Right ventricle myocardium inferior (tissue), 1 donor: Measurements from ENCODE around the gene MAGIX. TPM values are rescaled to one million over a fixed set of nuclear protein-coding genes. Genes with fewer than 3 reads are reported as not detected.

Experiments
- ATAC-seq: fragments of 200-7000 bp; cut with Tn5 transposase; one replicate; pipeline ENCODE4 v1.9.1; 2020; ENCODE audit warnings: mild to moderate bottlenecking, moderate library complexity
- DNase-seq: peaks from one replicate; pipeline ENCODE4 v3.0.0; 2021; ENCODE audit errors: missing footprints
- intact Hi-C: fragments of 100-400 bp; cut with DNase I; formaldehyde crosslinking; loops from one replicate; pipeline ENCODE4 v1.11.0; 2022
- total RNA-seq: library from RNA; stranded (reverse); fragmentation: NEBNext Ultra II Directional; extraction: Animal tissue kit (Norgen Biotek cat#: 25700); gene quantifications from one replicate; pipeline ENCODE4 v1.2.1, GENCODE V29; 2021
- donor health status: DM: no; HTN: yes; CAD: no; lungs with severe emphysema.

Gene MAGIX
- total RNA-seq, 1 donor from 2014 or later: 4.3 TPM

DNA sequence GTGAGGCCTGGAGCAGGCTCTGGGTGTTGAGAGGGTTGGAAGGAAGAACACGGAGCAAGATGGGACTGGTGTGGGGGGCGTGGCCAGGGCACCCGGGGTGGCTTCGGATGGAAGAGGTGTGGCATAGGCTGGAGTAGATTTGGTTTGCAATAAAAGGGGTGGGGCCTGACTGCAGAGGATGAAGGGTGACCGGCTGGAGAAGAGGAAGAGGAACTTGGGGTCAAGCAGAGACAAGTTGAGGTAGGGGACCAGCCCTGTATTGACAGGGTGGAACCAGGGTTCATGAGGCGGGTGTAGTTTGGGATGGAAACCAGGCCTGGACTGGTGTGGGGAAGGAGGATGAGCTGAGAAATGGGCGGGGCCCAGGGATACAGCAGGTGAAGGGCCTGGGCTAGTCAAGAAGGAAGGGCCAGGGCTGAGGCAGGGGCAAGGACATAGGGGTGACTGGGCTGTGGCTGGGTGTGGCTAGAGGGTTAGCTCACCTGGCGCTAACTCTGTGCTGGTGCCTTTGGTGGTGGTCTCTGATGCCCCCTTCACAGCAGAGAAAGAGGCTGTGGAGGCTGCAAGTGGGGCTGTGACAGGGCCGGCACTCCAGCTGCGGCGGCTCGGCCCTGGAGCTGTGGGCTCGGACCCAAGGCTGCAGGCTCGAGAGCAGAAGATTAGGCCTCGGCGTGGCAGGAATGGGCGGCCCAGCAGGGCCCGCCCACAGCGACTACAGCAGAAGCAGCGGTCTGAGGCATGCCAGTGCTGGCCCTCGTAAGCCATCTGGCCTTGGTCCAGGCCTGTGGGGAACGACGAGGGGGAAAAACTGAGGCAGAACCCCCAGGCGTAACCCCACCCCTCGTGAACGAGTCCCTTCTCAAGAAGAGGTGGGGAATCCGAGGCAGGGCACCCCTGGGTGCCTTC lies 14.1 kb downstream of the MAGIX start:
- no peak for DNase-seq
- ATAC-seq: no peak
- intact Hi-C loops: no loop called here

DNA sequence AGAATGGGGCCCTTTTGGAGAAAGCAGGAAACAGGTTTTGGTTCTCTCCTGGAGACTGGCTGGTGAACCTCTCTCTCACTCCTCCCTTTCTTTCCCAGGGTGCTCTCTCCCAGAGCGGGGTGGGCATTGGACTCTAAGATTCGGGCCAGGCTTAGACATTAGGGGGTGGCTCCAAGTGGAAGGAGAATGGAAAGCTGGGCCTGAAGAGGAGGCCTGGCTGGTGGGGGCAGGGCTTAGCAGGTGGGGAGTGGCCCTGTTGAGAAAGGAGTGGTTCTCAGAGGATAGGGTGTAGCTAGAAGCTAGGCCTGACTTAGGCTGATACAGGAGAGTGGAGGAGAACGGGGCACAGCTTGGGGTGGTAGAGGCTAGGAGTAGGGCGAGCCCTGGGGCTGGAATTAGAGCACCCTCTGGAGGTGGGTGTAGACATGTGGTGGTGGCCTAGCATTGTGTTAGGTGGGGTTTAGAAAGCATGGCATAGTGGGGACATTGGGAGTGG lies 14.8 kb downstream of the MAGIX start:
- intact Hi-C loops: no loop called here
- DNase-seq (no peak), ATAC-seq (no peak)

DNA sequence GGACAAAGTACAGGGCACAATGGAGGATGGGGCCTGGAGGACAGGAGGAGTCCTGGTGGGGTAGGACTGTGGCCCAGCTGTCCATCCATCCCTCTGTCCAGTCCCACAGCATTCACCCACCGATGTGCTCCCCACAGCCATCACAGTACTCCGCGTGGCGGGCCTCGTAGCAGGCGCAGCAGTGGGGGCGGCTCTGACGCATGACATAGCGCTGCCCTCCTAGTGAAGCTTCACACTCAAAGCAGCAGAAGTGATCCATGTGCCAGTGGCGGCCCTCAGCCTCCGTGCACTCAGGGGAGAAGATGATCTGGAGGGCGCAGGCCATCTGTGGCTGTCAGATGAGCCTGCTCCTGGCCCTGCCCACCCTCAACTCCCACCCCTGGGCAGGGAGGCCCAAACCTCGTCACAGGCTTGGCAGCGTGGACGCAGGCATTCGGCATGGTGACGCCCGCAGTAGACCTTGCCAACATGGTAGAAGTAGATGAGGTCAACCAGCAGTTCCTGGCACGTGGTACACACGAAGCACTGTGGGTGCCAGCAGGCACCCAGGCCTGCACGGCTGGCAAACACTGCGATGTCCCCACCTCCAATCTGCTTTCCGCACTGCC lies 15.4 kb downstream of the MAGIX start:
- no peak for ATAC-seq
- intact Hi-C loops: no loop called here
- no peak for DNase-seq

GRCh38 chrX:49178537-49178936 lies 16.0 kb downstream of the MAGIX start:
- no peak for ATAC-seq
- intact Hi-C loops: no loop called here
- DNase-seq: no peak

- intact Hi-C loops: no loop called here
- no peak for DNase-seq
- ATAC-seq: no peak
Measured at GRCh38 chrX:49179358-49179757, 16.8 kb downstream of the MAGIX start.

DNA sequence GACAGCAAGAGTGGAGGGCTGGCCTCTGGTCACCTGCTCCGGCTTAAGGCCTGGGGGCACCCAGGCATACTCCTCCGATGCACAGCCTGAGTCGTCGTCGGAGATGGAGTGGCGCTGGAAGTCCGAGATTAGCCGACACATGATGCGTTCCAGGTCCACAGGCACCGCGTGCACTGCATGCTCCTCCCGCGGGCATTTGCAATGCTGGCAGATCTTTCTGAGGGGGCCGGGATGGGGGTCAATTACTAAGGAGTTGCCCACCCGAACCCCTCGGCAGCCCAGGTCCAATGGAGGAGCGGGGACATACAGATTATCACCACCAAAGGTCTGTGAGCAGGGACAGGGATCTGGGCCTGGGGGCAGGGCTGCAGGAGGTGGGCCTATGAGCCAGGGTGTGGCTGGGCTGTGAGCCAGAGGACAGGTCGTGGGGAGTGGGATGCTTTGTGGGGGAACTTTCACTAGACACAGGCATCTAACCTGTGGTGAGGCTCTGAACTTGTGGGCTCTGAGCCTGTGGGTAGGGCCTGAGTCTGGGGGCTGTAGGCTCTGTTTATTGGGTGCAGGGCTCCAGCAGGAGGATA lies 21.2 kb downstream of the MAGIX start:
- ATAC-seq (no peak), DNase-seq (no peak)
- intact Hi-C loops: loop anchor here (2.0 to 5.0 kb wide), 2 partner anchors 17 to 381 kb away; partner anchors contain the start of gene HDAC6

- intact Hi-C loops: loop anchor here (2.0 to 5.0 kb wide), 2 partner anchors 18 to 382 kb away; partner anchors contain the start of gene HDAC6
- peak; percentile 88 for ATAC-seq
- peak; percentile 88 for DNase-seq
Measured at GRCh38 chrX:49184294-49185281, 22.0 kb downstream of the MAGIX start.

DNA sequence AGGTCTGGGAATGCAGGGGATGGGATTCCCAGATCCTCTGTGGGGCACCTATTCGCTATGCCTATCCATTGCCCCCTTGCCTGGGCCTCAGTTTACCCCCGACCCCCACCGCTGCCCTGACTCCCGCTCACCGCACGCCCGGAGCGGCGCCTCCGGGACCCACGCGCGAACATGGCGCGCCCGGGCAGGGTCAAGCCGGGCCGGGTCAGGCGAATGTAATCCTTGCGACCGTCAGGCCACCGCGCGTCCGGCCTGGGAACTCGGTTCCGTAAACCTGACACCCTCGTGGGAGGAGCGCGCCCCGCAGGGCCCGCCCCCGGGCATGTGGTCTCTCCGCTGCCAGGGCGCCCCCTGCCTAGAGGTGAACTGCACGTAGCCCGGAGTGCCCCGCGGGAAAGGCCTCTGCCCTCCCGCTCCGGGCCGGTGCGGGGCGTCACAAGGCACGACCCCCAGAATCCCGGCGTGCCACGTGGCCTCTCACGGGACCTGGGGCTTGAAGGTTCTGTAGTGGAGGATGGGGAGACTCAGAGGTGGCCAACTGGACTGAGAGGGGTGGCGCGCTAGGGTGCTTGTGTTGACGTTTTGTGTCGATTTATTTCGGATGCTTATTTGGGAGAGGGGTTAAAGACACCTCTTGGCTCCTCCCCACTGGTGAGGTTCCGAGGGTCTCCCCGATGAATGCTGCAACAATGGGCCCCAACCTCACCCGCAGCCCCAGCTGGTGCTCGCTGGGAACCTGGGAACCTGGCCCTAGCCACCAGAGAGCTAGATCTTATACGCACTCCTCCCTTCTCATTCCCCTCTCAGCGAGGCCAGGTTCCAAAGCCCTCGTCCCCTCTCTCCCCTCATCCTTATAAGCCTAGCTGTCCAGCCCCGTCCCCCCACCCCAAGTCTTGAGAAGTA lies 23.8 kb downstream of the MAGIX start, which contains the start of gene PRICKLE3:
Gene PRICKLE3, minus strand, starts transcription at position 249 of the 903 bp plus-strand sequence. Its CDS starts 76 bp downstream, at position 173.
- intact Hi-C loops: no loop called here
- peak; percentile 93 for DNase-seq
- ATAC-seq: peak; percentile 40

- ATAC-seq (no peak), DNase-seq (peak; percentile 27)
- intact Hi-C loops: no loop called here
Measured at GRCh38 chrX:49187028-49187394, 24.5 kb downstream of the MAGIX start.

- no peak for ATAC-seq
- intact Hi-C loops: no loop called here
- peak; percentile 0 for DNase-seq
Measured at GRCh38 chrX:49187526-49187925, 25.0 kb downstream of the MAGIX start.

GRCh38 chrX:49188468-49189076 lies 26.0 kb downstream of the MAGIX start:
- no peak for ATAC-seq
- DNase-seq: peak; percentile 8
- intact Hi-C loops: no loop called here

- intact Hi-C loops: no loop called here
- ATAC-seq (no peak), DNase-seq (no peak)
Measured at GRCh38 chrX:49189606-49190005, 27.0 kb downstream of the MAGIX start.

- peak; percentile 94 for DNase-seq
- peak; percentile 94 for ATAC-seq
- intact Hi-C loops: no loop called here
Measured at GRCh38 chrX:49190821-49191573, 28.4 kb downstream of the MAGIX start.

DNA sequence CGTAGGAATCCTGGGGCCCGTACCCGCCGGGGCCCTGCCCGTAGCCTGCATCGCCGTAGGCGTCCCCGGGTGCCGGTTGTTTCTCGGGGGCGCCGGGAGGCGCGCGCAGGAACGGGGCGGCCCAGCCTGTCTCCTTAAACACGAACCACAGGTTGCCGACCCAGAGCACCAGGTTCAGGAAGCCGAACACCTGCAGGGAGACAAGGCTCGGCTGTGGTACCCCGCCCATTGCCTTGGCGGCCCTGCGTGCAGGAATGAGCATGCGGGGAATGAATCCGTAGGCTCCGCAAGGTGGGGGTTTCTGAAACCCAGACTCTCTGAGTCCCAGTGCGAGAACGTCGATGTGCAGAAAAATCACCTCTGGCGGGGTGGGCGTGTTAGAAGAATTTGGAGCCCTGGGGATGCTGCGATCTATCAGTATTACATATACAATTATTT lies 29.0 kb downstream of the MAGIX start:
- ATAC-seq: no peak
- intact Hi-C loops: no loop called here

DNA sequence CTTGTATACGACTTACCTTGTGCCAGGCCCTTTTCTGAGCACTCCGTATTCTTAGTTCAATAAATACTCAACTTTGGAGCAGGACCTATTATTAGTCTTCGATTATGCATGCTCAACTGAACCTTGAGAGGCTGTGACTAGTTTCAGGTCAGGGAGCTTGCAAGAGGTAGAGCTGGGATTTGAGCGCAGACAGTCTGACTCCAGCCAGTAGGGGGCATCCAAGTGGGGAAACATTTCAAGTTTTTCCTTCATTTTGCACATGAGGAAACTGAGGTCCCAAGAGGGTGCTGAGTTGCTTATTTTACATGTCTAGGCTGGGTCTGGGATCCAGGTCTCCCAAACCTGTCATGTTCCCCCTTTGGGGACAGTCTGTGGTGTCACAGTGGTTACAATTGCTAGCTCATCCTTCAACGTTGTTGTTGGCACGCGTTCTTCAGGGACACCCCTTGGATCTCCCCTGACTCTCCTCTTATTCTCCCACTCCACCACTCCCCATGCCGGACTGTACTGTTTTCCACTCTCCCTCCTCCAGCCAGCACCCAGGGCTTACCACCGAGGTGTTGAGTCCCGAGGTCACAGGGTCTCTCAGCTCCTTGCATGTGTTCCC lies 30.3 kb downstream of the MAGIX start:
- intact Hi-C loops: no loop called here
- DNase-seq (no peak), ATAC-seq (no peak)

More for the DNA sequence above, 29.0 kb downstream of the MAGIX start:
- DNase-seq: no peak

GRCh38 chrX:49193542-49193964 lies 31.0 kb downstream of the MAGIX start:
- DNase-seq: no peak
- intact Hi-C loops: no loop called here
- no peak for ATAC-seq
